GM20000 (cell line): ENCODE data around the gene TM9SF2.

ENCODE experiments used
- DNase-seq: peaks from one replicate; pipeline ENCODE4 v3.0.0; 2012; ENCODE audit warnings: low spot score
- CTCF ChIP-seq: IDR thresholded peaks from 2 replicates; pipeline ENCODE4 v1.5.1; 2012; ENCODE audit warnings: mild to moderate bottlenecking, control low read depth; ENCODE audit errors: extremely low read depth, missing control alignments

Gene TM9SF2

GRCh38 chr13:99465454-99465853 is 35.8 kb upstream of the TM9SF2 start:
- TF ChIP-seq CTCF = no peak
- DNase-seq = no peak

- no peak for DNase-seq
- TF ChIP-seq CTCF = no peak
Measured at GRCh38 chr13:99467764-99468163, 33.5 kb upstream of the TM9SF2 start.

- no peak for TF ChIP-seq CTCF
- no peak for DNase-seq
Measured at GRCh38 chr13:99469041-99469440, 32.2 kb upstream of the TM9SF2 start.

- no peak for TF ChIP-seq CTCF
- DNase-seq = no peak
Measured at GRCh38 chr13:99470027-99470426, 31.2 kb upstream of the TM9SF2 start.

GRCh38 chr13:99471221-99472121 is 29.8 kb upstream of the TM9SF2 start:
- TF ChIP-seq CTCF = no peak
- DNase-seq = no peak

GRCh38 chr13:99472122-99472440 is 29.2 kb upstream of the TM9SF2 start:
- DNase-seq = no peak
- no peak for TF ChIP-seq CTCF

GRCh38 chr13:99473515-99473914 is 27.8 kb upstream of the TM9SF2 start:
- no peak for TF ChIP-seq CTCF
- no peak for DNase-seq
